Prostate gland (tissue), 2 donors: ENCODE results near the gene KRTAP10-6.

ENCODE experiments used
- CTCF ChIP-seq, 4 experiments: fragments of 200-600 bp in 2 of 4; fragments of 450-650 bp in 2 of 4; sonication (generic) in 2 of 4; IDR thresholded peaks; 1 replicate in 3 of 4; 2 replicates in 1 of 4; pipeline ENCODE4 v1.5.1; 2016 to 2019; ENCODE audit warnings: antibody characterized with exemption in 4 of 4, mild to moderate bottlenecking in 2 of 4, moderate library complexity in 2 of 4
- POLR2AphosphoS5 ChIP-seq: sonication (generic); formaldehyde crosslinking; IDR thresholded peaks from one replicate; pipeline ENCODE4 v1.6.1; 2017; ENCODE audit warnings: antibody characterized with exemption

DNA sequence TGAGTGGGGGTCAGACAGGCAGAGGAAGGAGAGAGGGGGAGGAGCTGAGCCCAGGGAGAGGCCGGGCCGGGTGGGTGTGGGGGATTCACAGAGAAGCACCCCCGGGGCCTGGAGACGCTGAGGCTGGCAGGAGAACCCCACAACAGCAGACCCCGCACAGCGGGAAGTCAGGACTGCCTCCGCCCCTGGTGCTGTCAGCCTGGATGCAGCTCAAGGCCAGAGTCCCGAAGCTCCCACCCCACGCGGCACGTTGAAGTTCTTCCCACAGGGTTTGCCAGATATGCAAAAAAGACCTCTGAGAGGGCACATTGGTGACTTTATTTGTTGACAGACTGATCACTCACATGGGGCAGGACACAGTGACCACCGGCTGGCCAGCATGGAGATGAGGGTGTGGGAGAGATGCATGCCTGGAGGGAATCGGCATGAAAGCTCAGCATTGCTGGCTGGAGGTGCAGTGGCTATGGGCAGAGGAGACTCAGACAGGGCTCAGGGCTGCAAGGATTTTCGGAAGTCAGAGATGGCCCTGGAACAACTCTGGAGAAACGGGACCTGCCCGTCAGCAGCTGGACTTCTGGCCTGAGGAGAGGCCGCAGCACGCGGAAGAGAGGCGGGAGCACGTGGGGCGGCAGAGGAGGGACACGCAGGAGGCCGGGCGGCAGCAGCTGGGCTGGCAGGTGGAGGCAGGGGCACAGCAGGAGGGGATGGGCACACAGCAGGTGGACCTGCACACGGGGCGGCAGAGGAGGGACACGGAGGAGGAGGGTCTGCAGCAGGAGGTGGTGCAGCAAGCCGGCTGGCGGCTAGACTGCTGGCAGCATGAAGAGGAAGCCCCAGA lies 34.6 kb downstream of the KRTAP10-6 start:
- TF ChIP-seq CTCF (IDR thresholded peaks at IDR 0.05) (no peak), POLR2AphosphoS5 (no peak)
